ENCODE data around the gene MYH3. TPM values are rescaled to one million over a fixed set of nuclear protein-coding genes. Genes with fewer than 3 reads are reported as not detected.

MYH3 gene
- 1.5 to 2.6 TPM (median 1.6 TPM) in 3 replicates for total RNA-seq (2021)
- percentile 34 among the genes with signal in this experiment for Bru-seq, nascent RNA
- long read RNA-seq, experiment 1, partial matches to known transcripts = 0 of 1 reads
- long read RNA-seq, experiment 1, other reads (novel, unspliced or antisense) = 1 of 1 reads
- long read RNA-seq, experiment 2 = 0 reads
- long read RNA-seq, experiment 3 = 0 reads

GRCh38 chr17:10657148-10657547 is at the start of gene MYH3:
Gene MYH3, minus strand, starts transcription at chr17:10657309. Its CDS starts 2,245 bp downstream, at chr17:10655064.
- H3K27ac Mint-ChIP-seq = peak within 1 kb of the TSS; percentile 28
- ATAC-seq (peak; percentile 20; the same call in 1 of the 2 replicates), DNase-seq (ENCODE audit: low spot score) (no peak)
- no peak for TF ChIP-seq ZNF396 (CRISPR knock-in tag; IDR thresholded peaks at IDR 0.05; ENCODE audit: borderline replicate concordance)
- no peak for TF ChIP-seq RELA (CRISPR knock-in tag; IDR thresholded peaks at IDR 0.05; ENCODE audit: borderline replicate concordance)
- no peak for TF ChIP-seq PRDM15 (CRISPR knock-in tag; IDR thresholded peaks at IDR 0.05)
- TF ChIP-seq CBFB (CRISPR knock-in tag; IDR thresholded peaks at IDR 0.05; ENCODE audit: low read depth) = no peak
- TF ChIP-seq, protein P1, sequence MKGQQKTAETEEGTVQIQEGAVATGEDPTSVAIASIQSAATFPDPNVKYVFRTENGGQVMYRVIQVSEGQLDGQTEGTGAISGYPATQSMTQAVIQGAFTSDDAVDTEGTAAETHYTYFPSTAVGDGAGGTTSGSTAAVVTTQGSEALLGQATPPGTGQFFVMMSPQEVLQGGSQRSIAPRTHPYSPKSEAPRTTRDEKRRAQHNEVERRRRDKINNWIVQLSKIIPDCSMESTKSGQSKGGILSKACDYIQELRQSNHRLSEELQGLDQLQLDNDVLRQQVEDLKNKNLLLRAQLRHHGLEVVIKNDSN (CRISPR knock-in tag; IDR thresholded peaks at IDR 0.05) = no peak
- no peak for TF ChIP-seq HMGA2 (CRISPR knock-in tag; IDR thresholded peaks at IDR 0.05)
- no peak for TF ChIP-seq ZNF219 (CRISPR knock-in tag; IDR thresholded peaks at IDR 0.05; ENCODE audit: borderline replicate concordance)
- TF ChIP-seq JUN (CRISPR knock-in tag; IDR thresholded peaks at IDR 0.05) = no peak
- no peak for TF ChIP-seq GRHL2 (CRISPR knock-in tag; IDR thresholded peaks at IDR 0.05; ENCODE audit: insufficient replicate concordance, severe bottlenecking)
- TF ChIP-seq, protein P2, sequence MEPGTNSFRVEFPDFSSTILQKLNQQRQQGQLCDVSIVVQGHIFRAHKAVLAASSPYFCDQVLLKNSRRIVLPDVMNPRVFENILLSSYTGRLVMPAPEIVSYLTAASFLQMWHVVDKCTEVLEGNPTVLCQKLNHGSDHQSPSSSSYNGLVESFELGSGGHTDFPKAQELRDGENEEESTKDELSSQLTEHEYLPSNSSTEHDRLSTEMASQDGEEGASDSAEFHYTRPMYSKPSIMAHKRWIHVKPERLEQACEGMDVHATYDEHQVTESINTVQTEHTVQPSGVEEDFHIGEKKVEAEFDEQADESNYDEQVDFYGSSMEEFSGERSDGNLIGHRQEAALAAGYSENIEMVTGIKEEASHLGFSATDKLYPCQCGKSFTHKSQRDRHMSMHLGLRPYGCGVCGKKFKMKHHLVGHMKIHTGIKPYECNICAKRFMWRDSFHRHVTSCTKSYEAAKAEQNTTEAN (CRISPR knock-in tag; IDR thresholded peaks at IDR 0.05) = no peak
- TF ChIP-seq CTCF (IDR thresholded peaks at IDR 0.05) = no peak
- TF ChIP-seq PRRX2 (CRISPR knock-in tag; IDR thresholded peaks at IDR 0.05) = no peak
- no peak for TF ChIP-seq NR3C1 (CRISPR knock-in tag; conservative IDR thresholded peaks at IDR 0.05; ENCODE audit: low read depth)
- TF ChIP-seq ZNF138 (CRISPR knock-in tag; conservative IDR thresholded peaks at IDR 0.05) = no peak
- TF ChIP-seq MYBL2 (CRISPR knock-in tag; IDR thresholded peaks at IDR 0.05) = no peak
- TF ChIP-seq NFE2L1 (CRISPR knock-in tag; IDR thresholded peaks at IDR 0.05) = no peak
- TF ChIP-seq SOX15 (CRISPR knock-in tag; IDR thresholded peaks at IDR 0.05) = no peak
- TF ChIP-seq, protein P3, sequence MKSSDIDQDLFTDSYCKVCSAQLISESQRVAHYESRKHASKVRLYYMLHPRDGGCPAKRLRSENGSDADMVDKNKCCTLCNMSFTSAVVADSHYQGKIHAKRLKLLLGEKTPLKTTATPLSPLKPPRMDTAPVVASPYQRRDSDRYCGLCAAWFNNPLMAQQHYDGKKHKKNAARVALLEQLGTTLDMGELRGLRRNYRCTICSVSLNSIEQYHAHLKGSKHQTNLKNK (CRISPR knock-in tag; IDR thresholded peaks at IDR 0.05) = no peak
- TF ChIP-seq ZNF416 (CRISPR knock-in tag; IDR thresholded peaks at IDR 0.05) = no peak
- TF ChIP-seq, protein P4, sequence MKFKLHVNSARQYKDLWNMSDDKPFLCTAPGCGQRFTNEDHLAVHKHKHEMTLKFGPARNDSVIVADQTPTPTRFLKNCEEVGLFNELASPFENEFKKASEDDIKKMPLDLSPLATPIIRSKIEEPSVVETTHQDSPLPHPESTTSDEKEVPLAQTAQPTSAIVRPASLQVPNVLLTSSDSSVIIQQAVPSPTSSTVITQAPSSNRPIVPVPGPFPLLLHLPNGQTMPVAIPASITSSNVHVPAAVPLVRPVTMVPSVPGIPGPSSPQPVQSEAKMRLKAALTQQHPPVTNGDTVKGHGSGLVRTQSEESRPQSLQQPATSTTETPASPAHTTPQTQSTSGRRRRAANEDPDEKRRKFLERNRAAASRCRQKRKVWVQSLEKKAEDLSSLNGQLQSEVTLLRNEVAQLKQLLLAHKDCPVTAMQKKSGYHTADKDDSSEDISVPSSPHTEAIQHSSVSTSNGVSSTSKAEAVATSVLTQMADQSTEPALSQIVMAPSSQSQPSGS (CRISPR knock-in tag; IDR thresholded peaks at IDR 0.05; ENCODE audit: borderline replicate concordance, low read depth) = no peak
- ChIA-PET CTCF (interaction anchor here (1.7 to 3.5 kb wide), 2 partner anchors 10 to 22 kb away, joined by 8 to 23 read pairs; no protein-coding TSS in a partner anchor), POLR2A (interaction anchor here (0.6 kb wide), 1 partner anchor 351 kb away, joined by 3 read pairs; no protein-coding TSS in a partner anchor)
- no peak within 1 kb of the TSS for H3K4me3 Mint-ChIP-seq
- H3K36me3 Mint-ChIP-seq = no peaks in the 10 kb centered on the region
- H3K9me3 Mint-ChIP-seq = no peaks in the 10 kb centered on the region
- no peaks in the 10 kb centered on the region for H3K4me1 Mint-ChIP-seq
- no peaks in the 10 kb centered on the region; the same call in 1 of the 2 replicates for H3K27me3 Mint-ChIP-seq (ENCODE audit: low read depth)

All from WTC11 (cell line).